Fibroblast of lung (primary cell): ENCODE measurements around the gene TAOK2.

ENCODE experiments used
- EZH2 ChIP-seq: IDR thresholded peaks from 2 replicates; pipeline ENCODE4 v1.5.1; 2012; ENCODE audit warnings: low read length, control low read depth, mild to moderate bottlenecking; ENCODE audit errors: missing control alignments
- TF ChIP-seq, protein P1 (sequence below), 2 donors: IDR thresholded peaks in 1 of 2; conservative IDR thresholded peaks in 1 of 2; 1 replicate in 1 of 2; 2 replicates in 1 of 2; pipeline ENCODE4 v1.5.1; 2011 to 2012; ENCODE audit warnings: low read length in 2 of 2, control low read depth in 1 of 2, inconsistent platforms in 1 of 2, low read depth in 1 of 2, mild to moderate bottlenecking in 1 of 2

DNA sequence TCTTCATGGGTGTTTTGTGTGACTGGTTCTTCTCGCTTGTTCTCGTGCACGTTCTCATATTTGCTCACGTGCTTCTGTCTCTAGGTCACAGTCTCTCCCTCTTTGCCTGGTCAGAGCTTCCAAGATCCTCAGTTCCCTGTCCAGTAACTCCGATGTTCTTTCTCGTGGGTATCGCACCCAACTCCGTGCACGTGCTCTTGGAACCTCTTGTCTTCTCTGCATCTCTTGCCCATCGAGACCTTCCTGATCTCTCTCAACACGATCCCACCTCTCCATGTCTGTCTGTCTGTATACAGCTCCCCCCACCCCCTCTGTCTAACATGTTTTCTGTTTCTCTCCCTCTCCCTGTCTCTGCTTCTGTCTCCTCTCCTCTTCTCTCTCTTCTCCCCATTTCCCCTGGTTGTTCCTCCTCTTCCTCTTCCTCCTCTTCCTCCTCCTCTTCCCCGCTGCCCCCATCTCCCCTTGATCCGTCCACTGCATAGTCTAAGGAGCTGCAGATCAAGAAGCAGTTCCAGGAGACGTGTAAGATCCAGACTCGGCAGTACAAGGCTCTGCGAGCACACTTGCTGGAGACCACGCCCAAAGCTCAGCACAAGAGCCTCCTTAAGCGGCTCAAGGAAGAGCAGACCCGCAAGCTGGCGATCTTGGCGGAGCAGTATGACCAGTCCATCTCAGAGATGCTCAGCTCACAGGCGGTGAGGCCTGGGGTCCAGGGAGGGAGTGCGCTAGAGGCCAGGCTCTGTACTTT lies 15.6 kb downstream of the TAOK2 start:
- no peak for TF ChIP-seq EZH2
- TF ChIP-seq, protein P1, sequence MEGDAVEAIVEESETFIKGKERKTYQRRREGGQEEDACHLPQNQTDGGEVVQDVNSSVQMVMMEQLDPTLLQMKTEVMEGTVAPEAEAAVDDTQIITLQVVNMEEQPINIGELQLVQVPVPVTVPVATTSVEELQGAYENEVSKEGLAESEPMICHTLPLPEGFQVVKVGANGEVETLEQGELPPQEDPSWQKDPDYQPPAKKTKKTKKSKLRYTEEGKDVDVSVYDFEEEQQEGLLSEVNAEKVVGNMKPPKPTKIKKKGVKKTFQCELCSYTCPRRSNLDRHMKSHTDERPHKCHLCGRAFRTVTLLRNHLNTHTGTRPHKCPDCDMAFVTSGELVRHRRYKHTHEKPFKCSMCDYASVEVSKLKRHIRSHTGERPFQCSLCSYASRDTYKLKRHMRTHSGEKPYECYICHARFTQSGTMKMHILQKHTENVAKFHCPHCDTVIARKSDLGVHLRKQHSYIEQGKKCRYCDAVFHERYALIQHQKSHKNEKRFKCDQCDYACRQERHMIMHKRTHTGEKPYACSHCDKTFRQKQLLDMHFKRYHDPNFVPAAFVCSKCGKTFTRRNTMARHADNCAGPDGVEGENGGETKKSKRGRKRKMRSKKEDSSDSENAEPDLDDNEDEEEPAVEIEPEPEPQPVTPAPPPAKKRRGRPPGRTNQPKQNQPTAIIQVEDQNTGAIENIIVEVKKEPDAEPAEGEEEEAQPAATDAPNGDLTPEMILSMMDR (conservative IDR thresholded peaks at IDR 0.05 in 1 of 2, IDR thresholded peaks at IDR 0.05 in 1 of 2; ENCODE audit: low read depth in 1 of 2, low read length in 2 of 2) = no peak
